NK-92 (cell line): ENCODE results near the gene SESTD1.
"Not testable (repeated sequence)": the region's sequence is repeated elsewhere in the genome, so short reads cannot be mapped to it uniquely, and the experiment has no call there.

ENCODE experiments used
- DNase-seq: peaks from one replicate; lab custom pipeline; 2025; ENCODE audit not compliant: unreplicated experiment; lab: John Stamatoyannopoulos, UW

Gene SESTD1

GRCh38 chr2:179107737-179108136 lies 156.9 kb downstream of the SESTD1 start:
- no peak for DNase-seq

- DNase-seq: no peak
Observed at GRCh38 chr2:179106676-179107428, 157.8 kb downstream of the SESTD1 start.

- no peak for DNase-seq
Observed at GRCh38 chr2:179106342-179106675, 158.3 kb downstream of the SESTD1 start.

GRCh38 chr2:179104736-179105135 lies 159.9 kb downstream of the SESTD1 start:
- no peak for DNase-seq

- DNase-seq: no peak
Observed at GRCh38 chr2:179098080-179098689, 166.4 kb downstream of the SESTD1 start.

- DNase-seq: no peak
Observed at GRCh38 chr2:179097131-179097530, 167.5 kb downstream of the SESTD1 start.

- no peak for DNase-seq
Observed at GRCh38 chr2:179096090-179096489, 168.5 kb downstream of the SESTD1 start.

GRCh38 chr2:179092912-179093311 lies 171.7 kb downstream of the SESTD1 start:
- not testable (repeated sequence) for DNase-seq

GRCh38 chr2:179082697-179083096 lies 181.9 kb downstream of the SESTD1 start:
- no peak for DNase-seq

- no peak for DNase-seq
Observed at GRCh38 chr2:179081954-179082353, 182.7 kb downstream of the SESTD1 start.

- DNase-seq: no peak
Observed at GRCh38 chr2:179072527-179072926, 192.1 kb downstream of the SESTD1 start.

- no peak for DNase-seq
Observed at GRCh38 chr2:179071810-179072355, 192.7 kb downstream of the SESTD1 start.

GRCh38 chr2:179070895-179071294 lies 193.7 kb downstream of the SESTD1 start:
- no peak for DNase-seq

GRCh38 chr2:179069685-179070084 lies 194.9 kb downstream of the SESTD1 start:
- DNase-seq: no peak

- DNase-seq: no peak
Observed at GRCh38 chr2:179068991-179069643, 195.5 kb downstream of the SESTD1 start.

- DNase-seq: no peak
Observed at GRCh38 chr2:179059026-179059700, 205.5 kb downstream of the SESTD1 start.

GRCh38 chr2:179057737-179058136 lies 206.9 kb downstream of the SESTD1 start:
- no peak for DNase-seq

GRCh38 chr2:179053568-179053967 lies 211.1 kb downstream of the SESTD1 start:
- DNase-seq: not testable (repeated sequence)
